Body of pancreas (tissue), 4 donors: Measurements from ENCODE around the gene SLC19A1. TPM values are rescaled to one million over a fixed set of nuclear protein-coding genes. Genes with fewer than 3 reads are reported as not detected.

Source experiments
- ATAC-seq: fragments of 150-250 bp; one replicate; pipeline ENCODE4 v1.9.1; 2016
- DNase-seq, 4 donors: peaks; one replicate each; pipeline ENCODE4 v3.0.0-alpha.2; 2019
- H3K27ac ChIP-seq, 4 donors: fragments of 200-600 bp; sonication (generic); 1 replicate in 3 of 4; 2 replicates in 1 of 4; pipeline versions ENCODE4 v1.5.1 to v1.6.1; 2016 to 2019; ENCODE audit warnings: mild to moderate bottlenecking in 1 of 4, mixed read lengths in 1 of 4, moderate library complexity in 1 of 4
- H3K27me3 ChIP-seq, 2 donors: fragments of 200-600 bp; sonication (generic); one replicate each; pipeline ENCODE4 v1.6.0; 2016; ENCODE audit warnings: mild to moderate bottlenecking in 1 of 2
- H3K36me3 ChIP-seq, 2 donors: fragments of 200-600 bp; sonication (generic); replicated peaks in 1 of 2; 2 replicates each; pipeline ENCODE4 v1.5.1; 2016; ENCODE audit warnings: low read depth in 2 of 2; ENCODE audit not compliant: insufficient read depth in 1 of 2
- H3K4me1 ChIP-seq: fragments of 200-600 bp; sonication (generic); one replicate; pipeline ENCODE4 v1.6.0; 2016
- H3K4me3 ChIP-seq, 2 donors: fragments of 200-600 bp; sonication (generic); 1 replicate in 1 of 2; 2 replicates in 1 of 2; pipeline ENCODE4 v1.5.1; 2016 to 2019
- H3K9me3 ChIP-seq, 3 donors: fragments of 200-600 bp; sonication (generic); 1 replicate in 2 of 3; 2 replicates in 1 of 3; pipeline ENCODE4 v1.5.1; 2016
- CTCF ChIP-seq, 7 experiments: fragments of 450-650 bp in 4 of 7; fragments of 200-600 bp in 3 of 7; sonication (generic) in 3 of 7; IDR thresholded peaks; one replicate each; pipeline ENCODE4 v1.5.1; 2016 to 2019; ENCODE audit warnings: antibody characterized with exemption in 7 of 7
- POLR2A ChIP-seq, 3 donors: fragments of 450-650 bp; IDR thresholded peaks; one replicate each; pipeline ENCODE4 v1.6.1; 2016; ENCODE audit warnings: antibody characterized with exemption in 3 of 3, mild to moderate bottlenecking in 2 of 3
- WGBS, 2 donors: methylation state at CpG; one replicate each; pipeline ENCODE4 v1.1.5; 2017; 5-methylcytosine and 5-hydroxymethylcytosine counted together
- intact Hi-C: fragments of 100-400 bp; cut with DNase I; formaldehyde crosslinking; loops from one replicate; pipeline ENCODE4 v1.15.1; 2023
- total RNA-seq, 2 donors: library from RNA; depleted of rRNA; stranded (reverse); fragments of >200 nt; gene quantifications; one replicate each; pipeline ENCODE4 v1.1.0, GENCODE V29; 2016

The SLC19A1 gene
- total RNA-seq, 2 donors from 2014 or later, result 2.6 to 7.0 TPM

GRCh38 chr21:45465105-45465504 is 77.1 kb downstream of the SLC19A1 start:
- Histone ChIP-seq H3K27me3 (no peaks in the 10 kb centered on the region), H3K4me3 (no peak overlapping the region), H3K36me3 (no peaks in the 10 kb centered on the region), H3K9me3 (peaks cover 0 to 5% (median 0%) of the 10 kb centered on the region in 3 donors), H3K27ac (no peak overlapping the region), H3K4me1 (peaks cover 16% of the 10 kb centered on the region)
- TF ChIP-seq CTCF (IDR thresholded peaks at IDR 0.05) (no peak), POLR2A (IDR thresholded peaks at IDR 0.05) (no peak)
- intact Hi-C loops, result no loop called here
- 50 to 51% methylated on average over 16 of the region's 16 CpGs for WGBS, 2 donors
- DNase-seq (no peak), ATAC-seq (no peak)

GRCh38 chr21:45464309-45464708 is 77.9 kb downstream of the SLC19A1 start:
- 73 to 78% methylated on average over 2 to 5 of the region's 5 CpGs for WGBS, 2 donors
- peaks cover 8% of the 10 kb centered on the region for H3K4me1 ChIP-seq
- no peak for TF ChIP-seq POLR2A (IDR thresholded peaks at IDR 0.05)
- no peak for TF ChIP-seq CTCF (IDR thresholded peaks at IDR 0.05)
- DNase-seq (no peak), ATAC-seq (no peak)
- no peaks in the 10 kb centered on the region for H3K36me3 ChIP-seq
- intact Hi-C loops, result no loop called here
- no peak overlapping the region for H3K27ac ChIP-seq
- H3K9me3 ChIP-seq, result peaks cover 0 to 5% (median 0%) of the 10 kb centered on the region in 3 donors
- no peak overlapping the region for H3K4me3 ChIP-seq
- H3K27me3 ChIP-seq, result no peaks in the 10 kb centered on the region

GRCh38 chr21:45463871-45464270 is 78.4 kb downstream of the SLC19A1 start:
- ATAC-seq, result no peak
- Histone ChIP-seq H3K4me1 (peaks cover 4% of the 10 kb centered on the region), H3K27me3 (no peaks in the 10 kb centered on the region), H3K27ac (no peak overlapping the region), H3K36me3 (no peaks in the 10 kb centered on the region), H3K9me3 (peaks cover 0 to 5% (median 0%) of the 10 kb centered on the region in 3 donors), H3K4me3 (no peak overlapping the region)
- TF ChIP-seq CTCF (IDR thresholded peaks at IDR 0.05), result no peak
- TF ChIP-seq POLR2A (IDR thresholded peaks at IDR 0.05), result no peak
- 89 to 92% methylated on average over 2 to 7 of the region's 7 CpGs for WGBS, 2 donors
- intact Hi-C loops, result no loop called here
- DNase-seq, result no peak

- Histone ChIP-seq H3K27ac (no peak overlapping the region), H3K4me1 (no peaks in the 10 kb centered on the region), H3K36me3 (no peaks in the 10 kb centered on the region), H3K27me3 (no peaks in the 10 kb centered on the region), H3K9me3 (peaks cover 0 to 5% (median 0%) of the 10 kb centered on the region in 3 donors), H3K4me3 (no peak overlapping the region)
- intact Hi-C loops, result no loop called here
- TF ChIP-seq POLR2A (IDR thresholded peaks at IDR 0.05), result no peak
- no peak for TF ChIP-seq CTCF (IDR thresholded peaks at IDR 0.05)
- DNase-seq, result no peak
- ATAC-seq, result no peak
Observed at GRCh38 chr21:45461806-45462341, 80.4 kb downstream of the SLC19A1 start.

- H3K36me3 ChIP-seq, result no peaks in the 10 kb centered on the region
- peaks cover 0 to 5% (median 0%) of the 10 kb centered on the region in 3 donors for H3K9me3 ChIP-seq
- H3K4me1 ChIP-seq, result peaks cover 2% of the 10 kb centered on the region
- TF ChIP-seq CTCF (IDR thresholded peaks at IDR 0.05) (no peak), POLR2A (IDR thresholded peaks at IDR 0.05) (no peak)
- ATAC-seq (no peak), DNase-seq (no peak)
- H3K27ac ChIP-seq, result no peak overlapping the region
- H3K4me3 ChIP-seq, result no peak overlapping the region
- 86 to 91% methylated on average over 3 to 5 of the region's 5 CpGs for WGBS, 2 donors
- intact Hi-C loops, result no loop called here
- no peaks in the 10 kb centered on the region for H3K27me3 ChIP-seq
Observed at GRCh38 chr21:45461369-45461750, 80.9 kb downstream of the SLC19A1 start.
